Measurements from ENCODE around the gene ZNF254. TPM values are rescaled to one million over a fixed set of nuclear protein-coding genes. Genes with fewer than 3 reads are reported as not detected.
"Not testable (repeated sequence)": the region's sequence is repeated elsewhere in the genome, so short reads cannot be mapped to it uniquely, and the experiment has no call there.

The ZNF254 gene
- total and polyA plus RNA-seq, 4 donors = 2.9 to 23.5 (median 9.1) TPM

- WGBS, 2 donors = 42 to 87% methylated on average over 1 of the region's 1 CpG
Observed at GRCh38 chr19:24065243-24065642, 21.7 kb upstream of the ZNF254 start.

GRCh38 chr19:24065865-24066604, 21.0 kb upstream of the ZNF254 start:
- Histone ChIP-seq H3K4me3 (ENCODE audit: low read length in 2 of 2) (no peak overlapping the region), H3K36me3 (ENCODE audit: control insufficient read depth in 1 of 2, insufficient read depth in 2 of 2, low read length in 1 of 2) (peaks cover 2 to 16% of the 10 kb centered on the region in 2 donors), H3K27ac (ENCODE audit: low read depth in 1 of 2, low read length in 2 of 2) (no peak overlapping the region), H3K4me1 (ENCODE audit: control insufficient read depth in 1 of 2, insufficient read depth in 2 of 2, low read length in 2 of 2) (no peaks in the 10 kb centered on the region), H3K9me3 (ENCODE audit: control insufficient read depth, low read length) (no peaks in the 10 kb centered on the region), H3K27me3 (ENCODE audit: control insufficient read depth in 1 of 2, insufficient read depth in 2 of 2, low read length in 1 of 2) (no peaks in the 10 kb centered on the region)
- WGBS, 2 donors = 97 to 100% methylated on average over 1 of the region's 1 CpG
- intact Hi-C loops (cut with DNase I) = no loop called here
- ATAC-seq (ENCODE audit: low FRiP score) (no peak), DNase-seq (no peak)

More at GRCh38 chr19:24065243-24065642, 21.7 kb upstream of the ZNF254 start:
- ATAC-seq (ENCODE audit: low FRiP score) (no peak), DNase-seq (no peak)
- H3K4me3 ChIP-seq (ENCODE audit: low read length in 2 of 2) = no peak overlapping the region
- H3K36me3 ChIP-seq (ENCODE audit: control insufficient read depth in 1 of 2, insufficient read depth in 2 of 2, low read length in 1 of 2) = peaks cover 5 to 15% of the 10 kb centered on the region in 2 donors
- H3K4me1 ChIP-seq (ENCODE audit: control insufficient read depth in 1 of 2, insufficient read depth in 2 of 2, low read length in 2 of 2) = no peaks in the 10 kb centered on the region
- intact Hi-C loops (cut with DNase I) = no loop called here
- no peaks in the 10 kb centered on the region for H3K9me3 ChIP-seq (ENCODE audit: control insufficient read depth, low read length)
- no peak overlapping the region for H3K27ac ChIP-seq (ENCODE audit: low read depth in 1 of 2, low read length in 2 of 2)
- H3K27me3 ChIP-seq (ENCODE audit: control insufficient read depth in 1 of 2, insufficient read depth in 2 of 2, low read length in 1 of 2) = no peaks in the 10 kb centered on the region

GRCh38 chr19:24069905-24070657, 16.9 kb upstream of the ZNF254 start:
- Histone ChIP-seq H3K4me3 (ENCODE audit: low read length in 2 of 2) (no peak overlapping the region), H3K4me1 (ENCODE audit: control insufficient read depth in 1 of 2, insufficient read depth in 2 of 2, low read length in 2 of 2) (no peaks in the 10 kb centered on the region), H3K36me3 (ENCODE audit: control insufficient read depth in 1 of 2, insufficient read depth in 2 of 2, low read length in 1 of 2) (peaks cover 0 to 21% of the 10 kb centered on the region in 2 donors), H3K27me3 (ENCODE audit: control insufficient read depth in 1 of 2, insufficient read depth in 2 of 2, low read length in 1 of 2) (no peaks in the 10 kb centered on the region), H3K9me3 (ENCODE audit: control insufficient read depth, low read length) (no peaks in the 10 kb centered on the region), H3K27ac (ENCODE audit: low read depth in 1 of 2, low read length in 2 of 2) (no peak overlapping the region)
- 89 to 90% methylated on average over 3 of the region's 3 CpGs for WGBS, 2 donors
- intact Hi-C loops (cut with DNase I) = no loop called here
- DNase-seq = no peak
- ATAC-seq (ENCODE audit: low FRiP score) = no peak

- Histone ChIP-seq H3K27me3 (ENCODE audit: control insufficient read depth in 1 of 2, insufficient read depth in 2 of 2, low read length in 1 of 2) (no peaks in the 10 kb centered on the region), H3K4me3 (ENCODE audit: low read length in 2 of 2) (no peak overlapping the region), H3K27ac (ENCODE audit: low read depth in 1 of 2, low read length in 2 of 2) (no peak overlapping the region), H3K4me1 (ENCODE audit: control insufficient read depth in 1 of 2, insufficient read depth in 2 of 2, low read length in 2 of 2) (no peaks in the 10 kb centered on the region), H3K9me3 (ENCODE audit: control insufficient read depth, low read length) (no peaks in the 10 kb centered on the region), H3K36me3 (ENCODE audit: control insufficient read depth in 1 of 2, insufficient read depth in 2 of 2, low read length in 1 of 2) (peaks cover 0 to 21% of the 10 kb centered on the region in 2 donors)
- 82% methylated on average over 2 of the region's 2 CpGs for WGBS, 2 donors
- intact Hi-C loops (cut with DNase I) = no loop called here
- ATAC-seq (ENCODE audit: low FRiP score) = no peak
- no peak for DNase-seq
Observed at GRCh38 chr19:24071078-24071477, 15.9 kb upstream of the ZNF254 start.

GRCh38 chr19:24072720-24073119, 14.3 kb upstream of the ZNF254 start:
- Histone ChIP-seq H3K4me1 (ENCODE audit: control insufficient read depth in 1 of 2, insufficient read depth in 2 of 2, low read length in 2 of 2) (no peaks in the 10 kb centered on the region), H3K9me3 (ENCODE audit: control insufficient read depth, low read length) (no peaks in the 10 kb centered on the region), H3K27ac (ENCODE audit: low read depth in 1 of 2, low read length in 2 of 2) (no peak overlapping the region), H3K4me3 (ENCODE audit: low read length in 2 of 2) (no peak overlapping the region), H3K27me3 (ENCODE audit: control insufficient read depth in 1 of 2, insufficient read depth in 2 of 2, low read length in 1 of 2) (no peaks in the 10 kb centered on the region), H3K36me3 (ENCODE audit: control insufficient read depth in 1 of 2, insufficient read depth in 2 of 2, low read length in 1 of 2) (peaks cover 0 to 13% of the 10 kb centered on the region in 2 donors)
- ATAC-seq (ENCODE audit: low FRiP score) (no peak), DNase-seq (no peak)
- intact Hi-C loops (cut with DNase I) = no loop called here

- DNase-seq (no peak), ATAC-seq (ENCODE audit: low FRiP score) (no peak)
- Histone ChIP-seq H3K36me3 (ENCODE audit: control insufficient read depth in 1 of 2, insufficient read depth in 2 of 2, low read length in 1 of 2) (peaks cover 0 to 9% of the 10 kb centered on the region in 2 donors), H3K27ac (ENCODE audit: low read depth in 1 of 2, low read length in 2 of 2) (no peak overlapping the region), H3K4me1 (ENCODE audit: control insufficient read depth in 1 of 2, insufficient read depth in 2 of 2, low read length in 2 of 2) (no peaks in the 10 kb centered on the region), H3K4me3 (ENCODE audit: low read length in 2 of 2) (no peak overlapping the region), H3K9me3 (ENCODE audit: control insufficient read depth, low read length) (no peaks in the 10 kb centered on the region), H3K27me3 (ENCODE audit: control insufficient read depth in 1 of 2, insufficient read depth in 2 of 2, low read length in 1 of 2) (no peaks in the 10 kb centered on the region)
- intact Hi-C loops (cut with DNase I) = no loop called here
Observed at GRCh38 chr19:24073807-24074206, 13.2 kb upstream of the ZNF254 start.

- 92 to 95% methylated on average over 1 of the region's 1 CpG for WGBS, 2 donors
Observed at GRCh38 chr19:24074720-24075454, 12.1 kb upstream of the ZNF254 start.

GRCh38 chr19:24075530-24075929, 11.5 kb upstream of the ZNF254 start:
- not testable (repeated sequence) for H3K36me3 ChIP-seq (ENCODE audit: control insufficient read depth in 1 of 2, insufficient read depth in 2 of 2, low read length in 1 of 2)

More at GRCh38 chr19:24074720-24075454, 12.1 kb upstream of the ZNF254 start:
- ATAC-seq (ENCODE audit: low FRiP score) (no peak), DNase-seq (no peak)
- no peaks in the 10 kb centered on the region for H3K9me3 ChIP-seq (ENCODE audit: control insufficient read depth, low read length)
- H3K27me3 ChIP-seq (ENCODE audit: control insufficient read depth in 1 of 2, insufficient read depth in 2 of 2, low read length in 1 of 2) = no peaks in the 10 kb centered on the region
- no peak overlapping the region for H3K27ac ChIP-seq (ENCODE audit: low read depth in 1 of 2, low read length in 2 of 2)
- H3K4me1 ChIP-seq (ENCODE audit: control insufficient read depth in 1 of 2, insufficient read depth in 2 of 2, low read length in 2 of 2) = no peaks in the 10 kb centered on the region
- intact Hi-C loops (cut with DNase I) = no loop called here
- H3K4me3 ChIP-seq (ENCODE audit: low read length in 2 of 2) = no peak overlapping the region
- H3K36me3 ChIP-seq (ENCODE audit: control insufficient read depth in 1 of 2, insufficient read depth in 2 of 2, low read length in 1 of 2) = peaks cover 0 to 9% of the 10 kb centered on the region in 2 donors

More at GRCh38 chr19:24075530-24075929, 11.5 kb upstream of the ZNF254 start:
- DNase-seq; H3K27me3 ChIP-seq (ENCODE audit: control insufficient read depth in 1 of 2, insufficient read depth in 2 of 2, low read length in 1 of 2); H3K9me3 ChIP-seq (ENCODE audit: control insufficient read depth, low read length); intact Hi-C loops (cut with DNase I); H3K4me3 ChIP-seq (ENCODE audit: low read length in 2 of 2); ATAC-seq (ENCODE audit: low FRiP score); H3K4me1 ChIP-seq (ENCODE audit: control insufficient read depth in 1 of 2, insufficient read depth in 2 of 2, low read length in 2 of 2); H3K27ac ChIP-seq (ENCODE audit: low read depth in 1 of 2, low read length in 2 of 2): not testable (repeated sequence)
- WGBS, 2 donors = 90 to 92% methylated on average over 4 of the region's 4 CpGs
